Transverse colon (tissue), 4 donors: Measurements from ENCODE around the gene UBA52. TPM values are rescaled to one million over a fixed set of nuclear protein-coding genes. Genes with fewer than 3 reads are reported as not detected.

Source experiments
- DNase-seq: peaks from one replicate; pipeline ENCODE4 v3.0.0-alpha.2; 2019
- H3K27ac ChIP-seq, 4 donors: fragments of 200-600 bp; sonication (generic); 2 replicates each; pipeline ENCODE4 v1.5.1; 2016 to 2018; ENCODE audit warnings: inconsistent platforms in 4 of 4
- H3K27me3 ChIP-seq: fragments of 200-600 bp; sonication (generic); 2 replicates; pipeline ENCODE4 v1.5.1; 2017; ENCODE audit warnings: inconsistent platforms
- H3K36me3 ChIP-seq, 4 donors: fragments of 200-600 bp; sonication (generic); 2 replicates each; pipeline ENCODE4 v1.5.1; 2017 to 2019; ENCODE audit warnings: inconsistent platforms in 4 of 4
- H3K4me1 ChIP-seq, 4 donors: fragments of 200-600 bp; sonication (generic); 2 replicates each; pipeline ENCODE4 v1.5.1; 2017 to 2020; ENCODE audit warnings: inconsistent platforms in 4 of 4
- H3K4me3 ChIP-seq, 4 donors: fragments of 200-600 bp; sonication (generic); 1 replicate in 1 of 4; 2 replicates in 3 of 4; pipeline versions ENCODE4 v1.5.1 to v1.6.1; 2017 to 2019; ENCODE audit warnings: inconsistent platforms in 4 of 4
- H3K9me3 ChIP-seq, 2 donors: fragments of 200-600 bp; sonication (generic); 2 replicates each; pipeline ENCODE4 v1.5.1; 2017 to 2019; ENCODE audit warnings: inconsistent platforms in 2 of 2
- EP300 ChIP-seq: sonication (generic); formaldehyde crosslinking; IDR thresholded peaks from one replicate; pipeline ENCODE4 v1.6.1; 2017; ENCODE audit warnings: antibody characterized with exemption, low read depth
- POLR2A ChIP-seq: fragments of 450-650 bp; IDR thresholded peaks from one replicate; pipeline ENCODE4 v1.6.1; 2016; ENCODE audit warnings: antibody characterized with exemption, mild to moderate bottlenecking, moderate library complexity
- POLR2AphosphoS5 ChIP-seq, 3 donors: sonication (generic); formaldehyde crosslinking; IDR thresholded peaks; one replicate each; pipeline ENCODE4 v1.6.1; 2016; ENCODE audit warnings: antibody characterized with exemption in 3 of 3
- WGBS, 2 donors: methylation state at CpG; one replicate each; pipeline ENCODE4 v1.1.5; 2018; ENCODE audit warnings: low coverage in 1 of 2; 5-methylcytosine and 5-hydroxymethylcytosine counted together
- in situ Hi-C, 4 donors: fragments of 200-750 bp; cut with MboI; loops; one replicate each; pipeline versions ENCODE4 v1.15.0 to v1.15.1; 2017; ENCODE audit warnings: low sequenced_read_pairs in 3 of 4, low pct_ligation_motif_present in 1 of 4, low pct_unique_long_range_greater_than_20kb in 1 of 4
- intact Hi-C: fragments of 100-400 bp; cut with DNase I; formaldehyde crosslinking; loops from one replicate; pipeline ENCODE4 v1.15.1; 2023; ENCODE audit warnings: low total_unique reads
- total RNA-seq, 4 donors: library from RNA; depleted of rRNA; stranded (reverse); fragments of >200 nt; gene quantifications; one replicate each; pipeline ENCODE4 v1.1.0, GENCODE V29; 2016
- TF ChIP-seq, protein P1 (sequence below), 5 experiments: fragments of 200-600 bp in 3 of 5; fragments of 450-650 bp in 2 of 5; sonication (generic) in 3 of 5; IDR thresholded peaks; 1 replicate in 2 of 5; 2 replicates in 3 of 5; pipeline ENCODE4 v1.5.1; 2016 to 2017; ENCODE audit warnings: antibody characterized with exemption in 5 of 5, inconsistent platforms in 3 of 5, mild to moderate bottlenecking in 2 of 5, moderate library complexity in 1 of 5

Gene UBA52
- total RNA-seq, 4 donors from 2014 or later, result 421 to 735 (median 566) TPM

DNA sequence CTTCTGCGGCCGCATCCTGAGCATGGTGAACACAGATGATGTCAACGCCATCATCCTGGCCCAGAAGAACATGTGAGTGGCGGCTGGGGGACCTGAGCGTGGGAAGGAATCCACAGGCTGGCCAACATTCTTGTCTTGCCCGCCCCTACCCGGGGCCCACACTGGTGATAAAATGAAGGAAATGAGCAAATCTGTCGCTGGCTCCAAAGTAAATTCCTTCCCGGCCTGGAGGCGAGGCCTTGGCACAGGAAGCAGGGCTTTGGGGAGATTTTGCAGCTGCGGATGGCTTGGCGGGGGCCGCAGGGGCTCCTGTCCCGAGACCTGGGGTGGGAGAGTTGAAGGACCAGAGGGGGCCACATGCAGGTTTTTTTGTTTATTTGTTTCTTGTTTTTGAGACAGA is 9.6 kb upstream of the UBA52 start:
- no peaks in the 10 kb centered on the region for H3K27me3 ChIP-seq

DNA sequence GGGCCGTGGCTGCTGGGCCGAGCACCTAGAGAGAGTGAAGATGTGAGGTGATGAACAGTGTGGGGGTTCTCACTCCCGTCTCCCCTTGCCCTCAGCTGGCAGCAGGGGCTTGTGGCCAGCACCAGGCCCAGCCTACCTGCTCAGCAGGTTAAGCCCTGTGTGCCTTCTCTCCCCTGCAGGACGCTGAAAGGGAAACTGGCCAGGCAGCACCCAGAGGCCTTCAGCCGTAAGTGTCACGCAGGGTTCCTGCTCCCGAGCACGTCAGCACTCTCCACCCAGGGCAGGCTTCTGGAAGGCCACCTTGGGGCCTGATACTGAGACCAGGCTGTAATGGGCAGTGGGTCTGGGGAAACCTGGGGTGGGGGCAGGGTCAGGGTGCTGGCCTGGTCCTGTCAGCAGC is 4.7 kb upstream of the UBA52 start:
- in situ Hi-C loops, result no loop called here
- DNase-seq, result no peak
- TF ChIP-seq, protein P1, sequence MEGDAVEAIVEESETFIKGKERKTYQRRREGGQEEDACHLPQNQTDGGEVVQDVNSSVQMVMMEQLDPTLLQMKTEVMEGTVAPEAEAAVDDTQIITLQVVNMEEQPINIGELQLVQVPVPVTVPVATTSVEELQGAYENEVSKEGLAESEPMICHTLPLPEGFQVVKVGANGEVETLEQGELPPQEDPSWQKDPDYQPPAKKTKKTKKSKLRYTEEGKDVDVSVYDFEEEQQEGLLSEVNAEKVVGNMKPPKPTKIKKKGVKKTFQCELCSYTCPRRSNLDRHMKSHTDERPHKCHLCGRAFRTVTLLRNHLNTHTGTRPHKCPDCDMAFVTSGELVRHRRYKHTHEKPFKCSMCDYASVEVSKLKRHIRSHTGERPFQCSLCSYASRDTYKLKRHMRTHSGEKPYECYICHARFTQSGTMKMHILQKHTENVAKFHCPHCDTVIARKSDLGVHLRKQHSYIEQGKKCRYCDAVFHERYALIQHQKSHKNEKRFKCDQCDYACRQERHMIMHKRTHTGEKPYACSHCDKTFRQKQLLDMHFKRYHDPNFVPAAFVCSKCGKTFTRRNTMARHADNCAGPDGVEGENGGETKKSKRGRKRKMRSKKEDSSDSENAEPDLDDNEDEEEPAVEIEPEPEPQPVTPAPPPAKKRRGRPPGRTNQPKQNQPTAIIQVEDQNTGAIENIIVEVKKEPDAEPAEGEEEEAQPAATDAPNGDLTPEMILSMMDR (IDR thresholded peaks at IDR 0.05), result no peak
- TF ChIP-seq POLR2A (no peak), EP300 (no peak), POLR2AphosphoS5 (IDR thresholded peaks at IDR 0.05) (no peak)
- Histone ChIP-seq H3K4me1 (peaks cover 0 to 8% (median 4%) of the 10 kb centered on the region in 4 donors), H3K27me3 (no peaks in the 10 kb centered on the region), H3K27ac (no peak overlapping the region), H3K9me3 (no peaks in the 10 kb centered on the region), H3K4me3 (no peak overlapping the region), H3K36me3 (peaks cover 0 to 57% (median 23%) of the 10 kb centered on the region in 4 donors)
- WGBS, 2 donors, result 87% methylated on average over 6 of the region's 8 CpGs; no CpG with 5 or more reads in 1 of the 2 donors
- intact Hi-C loops, result loop anchor here (5.0 kb wide), 1 partner anchor 120 kb away; no protein-coding TSS in a partner anchor

More for the DNA sequence above, 9.6 kb upstream of the UBA52 start:
- H3K36me3 ChIP-seq, result peaks cover 0 to 35% (median 17%) of the 10 kb centered on the region in 4 donors
- TF ChIP-seq POLR2A (no peak), EP300 (no peak), POLR2AphosphoS5 (IDR thresholded peaks at IDR 0.05) (no peak)
- TF ChIP-seq, protein P1 (IDR thresholded peaks at IDR 0.05), result no peak
- no peak for DNase-seq
- peak overlapping the region in 2 of 4 donors; percentile 7 to 37 for H3K27ac ChIP-seq
- in situ Hi-C loops, result no loop called here
- H3K9me3 ChIP-seq, result no peaks in the 10 kb centered on the region
- H3K4me1 ChIP-seq, result peaks cover 5 to 17% (median 10%) of the 10 kb centered on the region in 4 donors
- intact Hi-C loops, result no loop called here
- WGBS, 2 donors, result 40 to 77% methylated on average over 1 to 14 of the region's 14 CpGs
- H3K4me3 ChIP-seq, result no peak overlapping the region

DNA sequence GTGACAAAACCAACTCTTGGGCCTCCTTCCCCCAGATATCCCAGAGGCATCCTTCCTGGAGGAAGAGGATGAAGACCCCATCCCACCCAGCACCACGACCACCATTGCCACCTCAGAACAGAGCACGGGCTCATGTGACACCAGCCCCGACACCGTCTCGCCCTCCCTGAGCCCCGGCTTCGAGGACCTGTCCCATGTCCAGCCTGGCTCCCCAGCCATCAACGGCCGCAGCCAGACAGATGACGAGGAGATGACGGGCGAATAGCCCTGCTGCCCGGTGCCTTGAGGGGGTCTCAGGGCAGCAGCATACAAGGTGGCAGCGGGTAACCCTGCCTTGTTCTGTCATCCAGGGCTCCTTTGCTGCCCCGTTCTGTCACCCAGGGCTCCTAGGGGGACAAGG is 3.3 kb upstream of the UBA52 start:
- TF ChIP-seq, protein P1 (IDR thresholded peaks at IDR 0.05), result no peak
- TF ChIP-seq EP300 (no peak), POLR2A (no peak), POLR2AphosphoS5 (IDR thresholded peaks at IDR 0.05) (no peak)
- H3K4me3 ChIP-seq, result no peak overlapping the region
- DNase-seq, result no peak
- H3K27ac ChIP-seq, result no peak overlapping the region
- in situ Hi-C loops, result no loop called here
- H3K27me3 ChIP-seq, result no peaks in the 10 kb centered on the region
- H3K36me3 ChIP-seq, result peaks cover 0 to 56% (median 19%) of the 10 kb centered on the region in 4 donors
- intact Hi-C loops, result loop anchor here (5.0 kb wide), 1 partner anchor 121 kb away; no protein-coding TSS in a partner anchor
- peaks cover 9 to 22% (median 15%) of the 10 kb centered on the region in 4 donors for H3K4me1 ChIP-seq
- 93% methylated on average over 15 of the region's 15 CpGs; no CpG with 5 or more reads in 1 of the 2 donors for WGBS, 2 donors
- H3K9me3 ChIP-seq, result no peaks in the 10 kb centered on the region

DNA sequence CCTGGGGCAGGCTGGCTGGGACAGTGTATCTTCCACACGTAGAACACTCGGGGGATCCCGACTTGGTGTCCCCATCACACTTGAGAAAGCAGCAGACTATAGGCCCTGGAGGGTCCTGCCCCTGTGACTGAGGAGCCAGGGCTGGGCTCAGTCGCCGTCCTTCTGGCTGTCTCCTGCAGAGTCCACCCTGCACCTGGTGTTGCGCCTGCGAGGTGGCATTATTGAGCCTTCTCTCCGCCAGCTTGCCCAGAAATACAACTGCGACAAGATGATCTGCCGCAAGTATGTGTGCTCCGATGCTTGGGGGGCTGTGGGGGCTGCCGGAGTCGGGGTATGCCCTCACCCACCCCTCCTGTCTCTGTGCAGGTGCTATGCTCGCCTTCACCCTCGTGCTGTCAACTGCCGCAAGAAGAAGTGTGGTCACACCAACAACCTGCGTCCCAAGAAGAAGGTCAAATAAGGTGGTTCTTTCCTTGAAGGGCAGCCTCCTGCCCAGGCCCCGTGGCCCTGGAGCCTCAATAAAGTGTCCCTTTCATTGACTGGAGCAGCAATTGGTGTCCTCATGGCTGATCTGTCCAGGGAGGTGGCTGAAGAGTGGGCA is 3.1 kb downstream of the UBA52 start:
- no peak for TF ChIP-seq POLR2AphosphoS5 (IDR thresholded peaks at IDR 0.05)
- no peaks in the 10 kb centered on the region for H3K27me3 ChIP-seq
- 95% methylated on average over 18 of the region's 18 CpGs; no CpG with 5 or more reads in 1 of the 2 donors for WGBS, 2 donors
- no peak overlapping the region for H3K4me3 ChIP-seq
- H3K9me3 ChIP-seq, result no peaks in the 10 kb centered on the region
- peaks cover 0 to 28% (median 4%) of the 10 kb centered on the region in 4 donors for H3K36me3 ChIP-seq
- H3K27ac ChIP-seq, result no peak overlapping the region
- DNase-seq, result no peak
- peaks cover 9 to 25% (median 18%) of the 10 kb centered on the region in 4 donors for H3K4me1 ChIP-seq
- intact Hi-C loops, result no loop called here
- in situ Hi-C loops, result loop anchor here in 3 of 4 donors (25.0 kb wide), 2 partner anchors 112 to 263 kb away; partner anchors contain the start of gene UPF1 (in 2 of the 3)
